Stomach (tissue), 4 donors: ENCODE measurements around the gene ARFGEF3.

Source experiments
- CTCF ChIP-seq, 7 experiments: fragments of 450-650 bp in 4 of 7; fragments of 200-600 bp in 3 of 7; sonication (generic) in 3 of 7; IDR thresholded peaks; one replicate each; pipeline ENCODE4 v1.5.1; 2016 to 2019; ENCODE audit warnings: antibody characterized with exemption in 7 of 7, control low read depth in 2 of 7, mild to moderate bottlenecking in 1 of 7
- POLR2A ChIP-seq, 4 donors: fragments of 450-650 bp; IDR thresholded peaks; one replicate each; pipeline ENCODE4 v1.6.1; 2016; ENCODE audit warnings: antibody characterized with exemption in 4 of 4, control low read depth in 2 of 4, mild to moderate bottlenecking in 1 of 4, moderate library complexity in 1 of 4
- POLR2AphosphoS5 ChIP-seq, 3 donors: sonication (generic); formaldehyde crosslinking; IDR thresholded peaks; one replicate each; pipeline ENCODE4 v1.6.1; 2016; ENCODE audit warnings: antibody characterized with exemption in 3 of 3

- TF ChIP-seq POLR2A (IDR thresholded peaks at IDR 0.05) (no peak), CTCF (IDR thresholded peaks at IDR 0.05) (no peak), POLR2AphosphoS5 (IDR thresholded peaks at IDR 0.05) (peak in 2 of 3 donors; percentile 22 to 60)
Measured at GRCh38 chr6:138272533-138273315, 111.0 kb downstream of the ARFGEF3 start.
